ENCODE data around the gene CCNC.

Gene CCNC, protein sequence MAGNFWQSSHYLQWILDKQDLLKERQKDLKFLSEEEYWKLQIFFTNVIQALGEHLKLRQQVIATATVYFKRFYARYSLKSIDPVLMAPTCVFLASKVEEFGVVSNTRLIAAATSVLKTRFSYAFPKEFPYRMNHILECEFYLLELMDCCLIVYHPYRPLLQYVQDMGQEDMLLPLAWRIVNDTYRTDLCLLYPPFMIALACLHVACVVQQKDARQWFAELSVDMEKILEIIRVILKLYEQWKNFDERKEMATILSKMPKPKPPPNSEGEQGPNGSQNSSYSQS

DNA sequence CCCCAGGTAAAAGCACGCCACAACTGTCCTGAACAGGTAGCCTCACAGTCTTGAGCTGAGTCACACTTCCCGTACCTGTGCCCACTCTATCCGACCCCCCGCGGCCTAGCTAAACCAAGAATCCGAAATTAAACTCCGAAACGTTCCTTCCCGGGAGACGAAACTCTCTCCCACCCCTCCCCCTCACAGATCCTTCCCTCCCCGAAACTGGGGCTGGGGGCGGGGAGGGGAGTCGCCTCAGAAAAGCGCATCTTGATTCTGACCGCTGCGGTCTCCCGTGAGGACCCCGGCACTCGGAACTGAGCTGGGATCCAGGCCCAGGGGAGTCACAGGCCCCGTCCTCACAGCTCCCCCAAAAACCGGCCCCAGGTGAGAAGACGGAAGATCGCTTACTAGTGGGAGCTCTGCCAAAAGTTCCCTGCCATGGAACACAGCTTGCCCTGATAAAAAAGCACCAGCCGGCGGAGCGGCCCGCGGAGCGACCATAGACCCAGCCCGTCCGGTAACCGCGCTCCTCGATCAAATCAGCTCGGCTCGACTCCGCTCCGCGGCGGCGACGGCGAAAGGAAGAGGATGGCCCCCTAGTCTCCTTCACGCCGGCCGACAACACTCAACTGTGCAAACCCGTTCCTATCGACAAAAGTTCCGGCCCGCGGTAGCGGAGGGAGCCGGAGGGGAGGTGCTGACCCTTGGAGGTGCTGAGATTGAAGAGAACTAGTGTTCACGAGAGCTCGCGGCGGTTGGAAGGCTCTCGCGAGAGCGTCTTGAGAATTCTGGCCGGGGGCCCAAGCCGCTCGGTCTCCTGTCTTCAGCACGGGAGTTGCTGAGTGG, at the start of gene CCNC:
CCNC (minus strand) TSS at position 558 of the 831 bp plus-strand sequence; CDS start at position 425, 133 bp downstream.
- DNase-seq = peak; percentile 91

DNA sequence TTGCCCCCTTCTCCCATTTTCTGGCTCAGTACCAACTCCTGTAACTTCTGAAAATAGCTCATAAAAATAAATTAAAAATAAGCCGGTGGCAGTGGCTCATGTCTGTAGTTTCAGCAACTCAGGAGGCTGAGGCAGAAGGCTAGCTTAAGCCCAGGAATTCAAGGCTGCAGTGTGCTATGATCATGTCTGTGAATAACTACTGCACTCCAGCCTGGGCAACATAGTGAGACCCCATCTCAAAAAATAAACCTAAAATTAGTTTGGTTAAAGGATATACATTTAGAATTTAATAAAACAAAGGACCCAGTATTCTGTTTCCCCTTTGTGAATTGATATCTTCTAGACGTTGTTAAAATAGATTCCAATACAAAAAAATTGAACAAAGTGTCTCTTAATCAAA, 48.7 kb upstream of the CCNC start:
- no peak for DNase-seq

GRCh38 chr6:99614430-99615186, 46.1 kb upstream of the CCNC start:
- peak; percentile 32 for DNase-seq

DNA sequence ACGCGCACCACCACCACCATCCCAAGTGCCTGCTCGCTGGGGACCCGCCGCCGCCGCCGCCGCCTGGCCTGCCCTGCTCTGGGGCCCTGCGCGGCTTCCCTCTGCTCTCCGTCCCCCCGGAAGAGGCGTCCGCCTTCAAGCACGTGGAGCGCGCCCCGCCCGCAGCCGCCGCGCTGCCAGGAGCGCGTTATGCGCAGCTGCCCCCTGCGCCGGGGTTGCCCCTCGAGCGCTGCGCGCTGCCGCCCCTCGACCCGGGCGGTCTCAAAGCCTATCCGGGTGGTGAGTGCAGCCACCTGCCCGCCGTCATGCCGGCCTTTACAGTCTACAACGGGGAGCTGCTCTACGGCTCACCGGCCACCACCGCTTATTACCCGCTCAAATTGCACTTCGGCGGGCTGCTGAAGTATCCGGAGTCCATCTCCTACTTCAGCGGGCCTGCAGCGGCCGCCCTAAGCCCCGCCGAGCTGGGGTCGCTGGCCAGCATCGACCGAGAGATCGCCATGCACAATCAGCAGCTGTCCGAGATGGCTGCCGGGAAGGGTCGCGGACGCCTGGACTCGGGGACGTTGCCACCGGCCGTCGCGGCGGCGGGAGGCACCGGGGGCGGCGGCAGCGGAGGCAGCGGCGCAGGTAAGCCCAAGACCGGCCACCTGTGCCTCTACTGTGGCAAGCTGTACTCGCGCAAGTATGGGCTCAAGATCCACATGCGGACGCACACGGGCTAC, 45.4 kb upstream of the CCNC start:
- DNase-seq = peak; percentile 44

DNA sequence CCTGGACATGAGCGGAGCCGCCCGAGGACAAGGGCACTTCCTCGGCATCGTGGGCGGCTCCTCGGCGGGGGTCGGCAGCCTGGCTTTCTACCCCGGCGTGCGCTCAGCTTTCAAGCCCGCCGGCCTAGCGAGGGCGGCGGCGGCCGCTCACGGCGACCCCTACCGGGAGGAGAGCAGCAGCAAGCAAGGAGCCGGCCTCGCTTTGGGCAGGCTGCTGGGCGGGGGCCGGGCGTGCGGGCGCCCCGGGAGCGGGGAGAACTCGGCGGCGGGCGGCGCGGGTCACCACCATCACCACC, 44.9 kb upstream of the CCNC start:
- DNase-seq = no peak

DNA sequence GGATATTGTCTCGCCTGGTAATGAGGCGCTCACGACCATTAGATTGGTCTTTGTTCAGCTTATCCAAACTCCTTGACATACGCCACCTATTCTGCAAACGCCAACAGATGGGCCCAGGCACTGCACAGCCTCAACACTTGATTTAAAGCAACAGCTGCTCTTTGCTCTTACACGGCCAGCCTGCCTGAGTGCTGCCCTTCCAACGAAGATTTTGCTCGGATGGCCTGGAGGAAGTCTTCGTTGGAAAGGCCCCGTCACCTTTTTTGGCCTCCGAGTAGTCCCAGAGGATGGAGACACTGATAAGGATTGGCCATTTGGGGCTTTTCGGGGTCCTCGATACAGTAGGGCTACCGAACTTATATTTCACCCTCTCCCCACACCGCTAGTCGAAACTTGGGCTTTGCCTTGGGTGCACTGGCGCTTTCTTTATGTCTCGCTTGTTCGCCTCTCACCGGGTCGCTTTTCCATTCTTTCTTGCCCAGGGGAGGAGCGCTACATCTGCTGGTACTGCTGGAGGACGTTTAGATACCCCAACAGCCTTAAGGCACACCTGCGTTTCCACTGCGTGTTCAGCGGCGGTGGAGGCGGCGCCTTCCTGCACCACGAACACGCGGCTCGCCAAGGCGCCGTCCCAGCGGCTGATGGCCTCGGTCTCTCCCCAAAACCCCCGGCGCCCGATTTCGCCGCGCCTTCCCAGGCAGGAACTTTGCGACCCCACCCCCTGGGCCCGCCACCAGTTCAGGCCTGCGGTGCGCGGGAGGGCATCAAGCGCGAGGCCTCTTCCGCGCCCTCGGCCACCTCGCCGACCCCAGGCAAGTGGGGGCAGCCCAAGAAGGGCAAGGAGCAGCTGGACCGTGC, 44.3 kb upstream of the CCNC start:
- no peak for DNase-seq

- DNase-seq = no peak
These were observed 42.7 kb upstream of the CCNC start for GRCh38 chr6:99611148-99611547.

DNA sequence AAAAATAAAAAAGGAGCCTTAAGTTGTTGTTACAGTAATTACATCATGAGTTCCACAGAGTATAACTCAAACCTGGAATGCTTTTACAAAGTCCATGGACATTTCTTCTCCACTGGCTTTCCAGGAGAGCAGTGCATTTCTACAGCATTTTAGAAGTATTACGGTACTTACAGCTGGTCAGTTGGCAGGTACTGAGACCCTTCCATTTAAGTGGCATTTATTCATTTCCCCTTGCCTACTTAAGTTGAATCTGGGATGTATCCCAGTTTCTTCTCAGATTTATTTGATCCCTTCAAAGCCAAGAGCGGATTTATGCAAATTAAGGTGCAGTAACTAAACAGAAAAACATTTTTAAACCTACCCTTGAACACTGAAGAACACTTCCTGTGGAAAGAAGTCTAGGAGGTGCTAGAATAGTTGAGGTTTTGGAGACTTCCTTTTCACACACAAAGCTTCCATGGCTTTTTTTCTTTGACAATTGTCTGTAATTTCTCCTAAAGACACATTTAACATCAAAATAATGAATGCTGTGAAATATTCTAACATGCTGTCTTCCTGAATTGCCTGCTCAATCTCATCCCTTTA, 41.5 kb upstream of the CCNC start:
- DNase-seq = no peak

DNA sequence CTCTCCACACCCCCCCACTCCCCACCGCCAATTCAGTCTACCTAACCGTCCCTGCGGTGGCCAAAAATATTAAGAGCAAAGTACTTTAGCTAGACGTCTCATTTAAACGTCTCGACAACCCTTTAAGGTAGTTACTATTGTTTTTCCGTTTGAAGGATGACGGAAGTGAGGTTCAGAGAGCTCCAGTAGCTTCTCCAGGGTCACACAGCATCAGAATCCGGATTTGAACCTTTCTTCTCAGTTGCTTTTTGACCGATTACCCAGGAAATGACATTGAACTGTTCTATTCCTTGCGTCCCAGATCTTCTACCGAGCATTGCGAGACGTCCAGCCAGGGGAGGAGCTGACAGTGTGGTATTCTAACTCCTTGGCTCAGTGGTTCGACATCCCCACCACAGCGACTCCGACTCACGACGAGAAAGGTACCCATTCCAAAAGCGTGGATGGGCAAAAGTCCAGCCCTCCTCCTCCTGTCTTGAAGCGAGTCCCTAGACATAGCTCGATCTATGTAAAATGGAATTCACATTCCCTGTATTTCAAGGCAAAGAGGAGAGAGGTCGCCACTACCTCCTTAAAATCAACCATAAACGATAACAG, 40.5 kb upstream of the CCNC start:
- DNase-seq = no peak

- DNase-seq = no peak
These were observed 39.8 kb upstream of the CCNC start for GRCh38 chr6:99608059-99608885.

GRCh38 chr6:99607416-99608036, 39.1 kb upstream of the CCNC start:
- no peak for DNase-seq

- no peak for DNase-seq
These were observed 38.4 kb upstream of the CCNC start, which contains the start of gene PRDM13 for GRCh38 chr6:99606656-99607415. Gene PRDM13 (plus strand): TSS chr6:99606833. CDS start chr6:99607035, 202 bp downstream.

DNA sequence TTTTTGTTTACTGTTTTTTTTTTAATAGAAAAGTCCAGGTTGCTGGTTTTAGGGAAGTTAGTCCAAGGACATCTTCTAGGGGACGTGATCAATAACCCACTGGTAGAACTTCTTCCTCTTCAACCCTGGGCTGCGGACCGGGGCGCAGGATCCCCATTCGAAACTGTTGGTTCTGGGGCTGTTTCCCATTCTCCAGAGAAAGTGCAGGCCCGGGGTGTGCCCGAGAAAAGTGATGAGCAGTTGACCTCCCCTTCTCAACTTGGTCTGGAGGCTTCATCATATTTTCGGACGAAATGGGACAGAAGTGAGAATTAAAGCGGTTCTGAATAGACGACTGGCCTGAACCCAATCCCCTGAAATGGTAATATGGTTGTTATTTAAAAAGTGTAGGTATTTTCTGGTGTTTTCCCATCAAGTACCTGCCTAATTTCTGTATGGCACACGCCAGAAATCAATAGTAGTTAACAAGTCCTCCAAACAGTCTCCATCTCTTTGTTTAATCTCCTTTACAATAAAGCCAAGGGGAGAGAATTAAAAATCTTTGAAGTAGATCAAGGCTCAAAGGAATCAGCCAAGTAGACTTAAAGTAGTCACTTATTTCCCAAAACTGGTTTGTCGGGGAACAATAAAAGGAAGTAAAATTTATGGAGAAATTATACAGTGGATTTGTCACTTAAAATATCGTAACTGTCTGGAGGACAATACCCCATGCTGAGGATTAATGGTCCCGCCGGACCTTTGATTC, 37.6 kb upstream of the CCNC start:
- no peak for DNase-seq

GRCh38 chr6:99605074-99605734, 36.7 kb upstream of the CCNC start:
- DNase-seq = no peak

GRCh38 chr6:99604166-99605073, 36.0 kb upstream of the CCNC start:
- no peak for DNase-seq

DNA sequence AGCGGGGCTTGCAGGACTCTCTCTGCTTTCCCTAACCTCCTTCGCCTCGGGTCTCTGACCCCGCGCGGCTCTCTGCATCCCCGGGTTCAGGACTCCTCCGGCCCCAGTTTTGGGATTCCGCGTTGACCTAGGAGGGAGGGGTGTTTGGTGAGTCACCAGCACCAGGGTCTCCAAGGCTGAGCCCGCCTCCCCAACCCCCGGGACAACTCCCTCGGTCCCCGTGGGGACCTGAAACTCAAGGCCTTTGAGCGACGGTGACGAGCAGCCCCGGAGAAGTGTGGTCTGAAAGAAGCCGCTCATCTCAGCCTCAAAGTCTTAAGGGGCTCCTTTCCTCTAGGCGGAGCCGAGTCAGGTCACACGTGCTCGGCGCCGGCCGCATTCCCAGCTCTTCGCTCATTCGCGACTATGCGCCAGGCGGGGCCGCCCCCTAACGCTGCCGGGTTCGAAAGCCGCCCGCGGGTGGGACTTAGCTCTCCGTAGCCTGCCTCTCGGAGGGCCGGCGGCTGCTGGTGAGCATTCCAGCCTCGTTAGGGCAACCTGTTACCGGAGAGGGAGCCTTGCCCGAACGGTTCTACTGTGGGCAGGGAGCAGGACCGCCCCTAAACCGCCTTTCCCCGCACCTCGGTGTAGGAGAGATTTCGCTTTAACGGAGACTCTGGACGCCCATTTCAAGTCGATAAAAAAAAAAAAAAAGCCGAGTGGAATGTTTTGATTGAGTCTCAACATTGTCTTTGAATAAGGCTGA, 35.1 kb upstream of the CCNC start:
- peak; percentile 12 for DNase-seq
